ENCODE results near the gene SYN1. TPM values are rescaled to one million over a fixed set of nuclear protein-coding genes. Genes with fewer than 3 reads are reported as not detected.

Gene SYN1
- total and polyA plus RNA-seq, 8 donors, result 0.45 to 1.7 (median 1.5) TPM; not detected in 5

Small RNA genes within 50 kb of the gene (small RNA-seq; reads per million reads assigned to genes)
- gene MIR4769, result 0 reads per million in 4 donors

Other genes starting within 250 kb of the SYN1 start
- under 1 TPM in 1 of 5 donors, not detected in 4; 0.18 TPM for gene ZNF157, start 249.3 kb downstream of the SYN1 start, total RNA-seq
- under 1 TPM in 1 of 3 donors, not detected in 2; 0.15 TPM for gene ZNF157, start 249.3 kb downstream of the SYN1 start, polyA plus RNA-seq
- 10 to 100 TPM in 1 of 5 donors, 1 to 10 TPM in 4; 1.2 to 13.4 (median 6.4) TPM for gene ZNF41, start 136.6 kb downstream of the SYN1 start, total RNA-seq
- gene ZNF41, start 136.6 kb downstream of the SYN1 start, polyA plus RNA-seq, result 1 to 10 TPM; 1.8 to 3.7 (median 2.4) TPM
- 100 to 1,000 TPM in 2 of 5 donors, 10 to 100 TPM in 3; 19.6 to 142 (median 47.8) TPM for gene ARAF, start 58.7 kb downstream of the SYN1 start, total RNA-seq
- gene ARAF, start 58.7 kb downstream of the SYN1 start, polyA plus RNA-seq, result 10 to 100 TPM; 38.7 to 67.8 (median 49.9) TPM
- 100 to 1,000 TPM in 1 of 5 donors, 10 to 100 TPM in 4; 40.0 to 159 (median 93.3) TPM for gene TIMP1, start 37.4 kb downstream of the SYN1 start, total RNA-seq
- gene TIMP1, start 37.4 kb downstream of the SYN1 start, polyA plus RNA-seq, result 100 to 1,000 TPM in 2 of 3 donors, 10 to 100 TPM in 1; 86.0 to 237 (median 103) TPM
- 1 to 10 TPM in 2 of 5 donors, not detected in 3; 1.2 to 3.3 TPM for gene CFP, start 10.1 kb upstream of the SYN1 start, total RNA-seq
- gene CFP, start 10.1 kb upstream of the SYN1 start, polyA plus RNA-seq, result 1 to 10 TPM; 1.4 to 3.4 (median 3.1) TPM
- gene ELK1, start 30.7 kb upstream of the SYN1 start, total RNA-seq, result 10 to 100 TPM in 3 of 5 donors, 1 to 10 TPM in 2; 6.8 to 27.2 (median 17.7) TPM
- 10 to 100 TPM in 2 of 3 donors, 1 to 10 TPM in 1; 8.8 to 18.0 (median 15.3) TPM for gene ELK1, start 30.7 kb upstream of the SYN1 start, polyA plus RNA-seq
- gene UXT, start 39.3 kb upstream of the SYN1 start, total RNA-seq, result 100 to 1,000 TPM in 1 of 5 donors, 10 to 100 TPM in 3, 1 to 10 TPM in 1; 2.9 to 108 (median 70.5) TPM
- gene UXT, start 39.3 kb upstream of the SYN1 start, polyA plus RNA-seq, result 100 to 1,000 TPM; 176 to 320 (median 203) TPM
- gene ZNF81, start 217.0 kb upstream of the SYN1 start, total RNA-seq, result 10 to 100 TPM in 1 of 5 donors, 1 to 10 TPM in 4; 2.0 to 10.5 (median 4.0) TPM
- 1 to 10 TPM in 1 of 3 donors, under 1 TPM in 2; 0.46 to 1.3 (median 0.56) TPM for gene ZNF81, start 217.0 kb upstream of the SYN1 start, polyA plus RNA-seq